GM18951 (cell line): ENCODE measurements around the gene PRRT1B.

Source experiments
- POLR2A ChIP-seq: IDR thresholded peaks from 4 replicates; pipeline ENCODE4 v1.6.1; 2011; ENCODE audit warnings: mild to moderate bottlenecking; ENCODE audit not compliant: insufficient read length, insufficient read depth; ENCODE audit errors: extremely low read depth
- in situ Hi-C: fragments of 300-500 bp; cut with MboI; formaldehyde crosslinking; loops from one replicate; pipeline ENCODE4 v1.12.0; 2022; ENCODE audit warnings: low sequenced_read_pairs, mixed read lengths, inconsistent platforms; ENCODE audit not compliant: unreplicated experiment

The PRRT1B gene

GRCh38 chr9:131596430-131596743 lies 51.1 kb downstream of the PRRT1B start:
- in situ Hi-C loops = loop anchor here (5.0 kb wide), 1 partner anchor 146 kb away; the partner anchor contains the start of gene RAPGEF1
- no peak for TF ChIP-seq POLR2A

DNA sequence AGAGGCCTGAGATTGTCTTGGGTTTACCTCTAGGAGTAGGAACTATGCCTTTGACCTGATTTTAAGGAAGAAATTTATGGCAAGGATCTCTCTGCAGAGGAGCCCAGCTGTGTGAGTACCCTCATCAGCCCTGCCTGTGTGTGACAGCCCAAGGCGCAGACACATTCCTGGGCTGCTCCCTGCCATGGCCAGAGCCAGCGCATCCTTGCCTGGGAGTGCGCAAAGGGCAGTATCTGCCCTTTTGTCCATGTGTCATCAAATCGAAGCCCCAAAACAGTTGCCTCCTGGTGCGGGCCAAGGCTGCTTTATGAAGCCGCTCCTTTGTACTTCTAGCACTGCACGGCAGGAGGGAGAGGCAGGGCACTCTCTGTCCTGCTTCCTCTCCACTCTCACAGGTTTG lies 51.9 kb downstream of the PRRT1B start:
- no peak for TF ChIP-seq POLR2A
- in situ Hi-C loops = loop anchor here (5.0 kb wide), 1 partner anchor 145 kb away; the partner anchor contains the start of gene RAPGEF1

GRCh38 chr9:131598121-131598520 lies 52.8 kb downstream of the PRRT1B start:
- in situ Hi-C loops = loop anchor here (5.0 kb wide), 1 partner anchor 144 kb away; the partner anchor contains the start of gene RAPGEF1
- TF ChIP-seq POLR2A = no peak

DNA sequence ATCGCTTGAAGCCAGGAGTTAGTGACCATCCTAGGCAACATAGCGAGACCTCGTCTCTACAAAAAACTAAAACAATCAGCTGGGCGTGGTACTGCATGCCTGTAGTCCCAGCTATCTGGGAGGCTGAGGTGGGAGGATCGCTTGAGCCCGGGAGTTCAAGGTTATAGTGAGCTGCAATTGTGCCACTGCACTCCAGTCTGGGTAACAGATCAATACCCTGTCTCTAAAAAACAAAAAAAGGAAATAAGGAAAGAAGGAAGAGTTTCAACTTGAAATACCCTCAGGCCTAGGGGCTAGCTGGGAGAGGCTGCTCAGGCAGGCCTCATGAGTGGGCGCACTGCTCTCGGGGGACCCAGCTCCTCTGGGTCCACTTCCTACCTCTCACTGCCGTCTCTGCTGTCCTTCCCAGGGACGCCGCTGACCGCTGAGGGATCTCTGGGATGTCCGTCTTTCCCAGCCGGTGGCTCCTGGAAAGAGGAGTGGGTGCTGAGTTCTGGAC lies 56.4 kb downstream of the PRRT1B start:
- no peak for TF ChIP-seq POLR2A
- in situ Hi-C loops = no loop called here

GRCh38 chr9:131603199-131603598 lies 57.9 kb downstream of the PRRT1B start:
- in situ Hi-C loops = no loop called here
- TF ChIP-seq POLR2A = no peak

DNA sequence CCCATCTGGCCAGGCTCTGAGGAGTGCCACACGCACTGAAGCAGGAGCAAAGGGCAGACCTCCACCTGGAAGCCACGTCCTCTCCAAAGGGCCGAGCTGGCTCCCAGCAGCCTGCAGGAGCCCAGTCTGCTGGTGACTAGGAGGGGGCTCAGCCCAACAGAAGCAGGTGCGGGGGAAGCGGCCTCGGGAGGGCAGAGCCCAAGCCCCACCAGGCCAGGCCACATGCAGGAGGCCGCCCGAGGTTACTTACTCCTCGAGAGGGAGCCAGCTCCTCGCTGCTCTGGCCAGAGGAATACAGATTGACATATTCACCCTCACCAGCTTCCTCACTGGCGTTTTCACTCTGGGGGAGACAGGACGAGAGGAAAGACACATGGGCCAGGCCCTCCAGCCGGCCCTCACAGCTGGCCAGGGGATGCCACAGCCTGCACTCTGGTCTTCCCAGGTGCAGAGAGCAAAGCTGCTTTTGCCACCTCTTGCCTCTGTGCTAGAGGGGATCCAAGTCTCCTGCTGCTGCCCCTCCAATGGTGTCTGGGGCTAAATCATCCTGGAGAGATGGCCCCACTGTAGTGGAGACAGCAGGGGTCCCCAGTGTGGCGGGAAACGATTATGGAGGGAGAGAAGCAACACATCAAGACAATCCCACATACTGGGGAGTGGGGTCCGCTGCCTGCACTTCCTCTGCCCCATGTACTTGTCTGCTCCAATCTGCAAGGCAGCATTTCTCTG lies 58.6 kb downstream of the PRRT1B start:
- TF ChIP-seq POLR2A = no peak
- in situ Hi-C loops = no loop called here

DNA sequence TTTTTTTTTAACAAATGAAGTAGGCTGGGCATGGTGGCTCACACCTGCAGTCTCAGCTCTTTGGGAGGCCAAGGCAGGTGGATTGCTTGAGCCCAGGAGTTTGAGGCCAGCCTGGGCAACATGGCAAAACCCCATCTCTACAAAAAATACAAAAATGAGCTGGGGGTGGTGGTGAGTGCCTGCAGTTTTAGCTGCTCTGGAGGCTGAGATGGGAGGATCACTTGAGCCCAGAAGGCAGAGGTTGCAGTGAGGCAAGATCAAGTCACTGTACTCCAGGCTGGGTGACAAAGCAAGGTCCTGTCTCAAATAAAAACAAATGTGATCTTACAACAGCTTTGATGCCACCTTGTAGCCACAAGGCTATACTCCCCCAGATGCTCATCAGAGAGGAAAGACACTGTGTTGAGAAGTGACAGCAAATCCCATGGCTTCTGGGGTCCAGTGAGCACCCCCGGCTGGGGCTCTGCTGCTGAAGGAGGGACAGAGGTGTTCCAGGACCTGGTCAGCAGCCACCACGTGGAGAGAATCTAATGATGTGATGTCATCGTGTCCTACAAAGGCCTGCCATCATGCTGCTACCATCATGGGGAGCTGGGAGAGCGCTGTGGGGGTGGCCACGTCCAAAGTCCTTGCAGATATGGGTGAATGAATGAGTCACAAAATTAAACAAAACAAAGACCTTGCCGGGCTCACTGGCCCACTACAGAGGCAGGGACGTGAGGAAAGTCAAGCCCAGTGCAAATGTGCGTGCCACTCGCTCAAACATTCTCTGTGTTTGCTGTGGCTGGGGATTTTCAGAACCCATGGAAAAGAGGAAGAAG lies 60.7 kb downstream of the PRRT1B start:
- in situ Hi-C loops = no loop called here

DNA sequence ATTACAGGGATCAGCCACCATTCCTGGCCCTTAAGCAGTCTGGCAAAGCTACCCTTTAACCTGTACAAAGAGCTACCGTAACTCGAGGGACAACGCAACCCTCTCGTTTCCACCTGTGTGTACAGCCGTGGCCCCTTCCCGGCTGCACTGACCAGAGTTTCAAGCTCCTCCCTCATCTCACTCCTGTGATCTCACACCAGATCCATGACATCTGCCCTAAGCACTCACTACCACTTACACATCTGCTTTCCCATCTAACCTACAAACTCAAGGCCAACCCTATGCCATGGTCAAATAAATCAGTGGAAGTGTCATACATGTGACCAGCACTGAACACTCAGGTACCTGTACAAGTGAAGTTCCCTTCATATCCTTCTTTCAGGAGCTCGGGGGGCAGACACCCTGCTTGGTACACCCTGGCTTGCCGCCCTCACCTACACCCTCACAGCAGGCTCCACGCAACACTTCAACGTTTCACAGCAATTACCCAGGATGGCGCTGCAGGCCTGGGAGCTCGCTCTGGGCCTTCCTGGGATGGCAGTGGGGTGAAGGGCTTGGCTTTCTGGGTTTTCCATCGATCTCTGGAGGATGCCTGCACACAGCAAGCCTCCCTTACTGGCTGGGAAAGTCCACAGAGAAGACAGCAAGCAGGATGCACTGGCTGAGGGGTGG lies 61.7 kb downstream of the PRRT1B start:
- in situ Hi-C loops = no loop called here
- no peak for TF ChIP-seq POLR2A

More for the DNA sequence above, 60.7 kb downstream of the PRRT1B start:
- TF ChIP-seq POLR2A = no peak

DNA sequence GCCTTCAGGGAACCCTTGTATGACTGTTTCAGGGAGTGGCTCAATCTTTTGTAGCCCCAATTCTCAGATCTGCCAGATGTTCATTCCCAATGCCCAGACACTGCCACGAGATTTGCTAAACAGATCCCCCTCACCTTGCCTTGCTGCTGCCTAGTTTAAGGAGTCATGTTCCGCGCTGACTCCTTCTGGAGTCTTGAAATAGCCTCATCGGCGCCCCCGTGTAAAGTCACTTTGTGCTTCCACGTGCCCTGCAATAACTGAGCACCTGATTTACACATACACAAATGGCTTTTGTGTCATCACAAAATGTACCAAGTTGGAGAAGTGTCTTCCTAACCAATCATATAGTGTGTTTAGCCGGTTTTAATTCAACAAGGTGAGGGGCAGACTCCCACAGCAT lies 62.3 kb downstream of the PRRT1B start:
- TF ChIP-seq POLR2A = no peak
- in situ Hi-C loops = no loop called here

DNA sequence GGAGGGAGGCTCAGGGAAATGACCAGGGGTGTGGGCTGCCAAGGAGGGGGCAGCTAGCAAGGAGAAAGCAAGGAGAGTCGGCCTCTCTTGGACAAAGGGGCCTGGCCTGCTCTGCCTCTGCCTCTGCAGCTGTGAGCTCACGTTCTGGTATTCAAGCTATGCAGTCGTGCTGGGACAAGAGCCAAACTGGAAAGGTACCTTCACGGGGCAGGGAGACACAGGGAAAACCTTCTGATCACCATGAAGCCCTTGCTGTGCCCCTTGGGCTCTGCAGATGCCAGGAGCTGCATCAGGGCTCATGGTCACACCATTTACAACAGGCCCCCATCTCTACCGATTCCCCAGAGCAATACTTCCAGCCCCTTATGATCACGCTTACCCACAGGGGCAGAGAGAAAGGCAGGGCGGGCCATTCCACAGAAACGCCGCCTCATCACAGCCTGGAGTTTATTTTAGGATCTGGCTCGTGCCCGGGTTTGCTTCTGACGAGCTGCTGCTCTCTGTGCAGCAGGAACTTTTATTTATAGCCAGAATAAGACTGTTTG lies 63.2 kb downstream of the PRRT1B start:
- in situ Hi-C loops = no loop called here
- no peak for TF ChIP-seq POLR2A
